Fibroblast of skin of right quadriceps (primary cell): ENCODE results near the gene LIMK1.
A peak's percentile ranks its signal among the peaks of the same experiment; 100 is the strongest.
"Not testable (repeated sequence)": the region's sequence is repeated elsewhere in the genome, so short reads cannot be mapped to it uniquely, and the experiment has no call there.

Experiments used
- DNase-seq: peaks from one replicate; pipeline ENCODE4 v3.0.0-alpha.2; 2013

The LIMK1 gene

DNA sequence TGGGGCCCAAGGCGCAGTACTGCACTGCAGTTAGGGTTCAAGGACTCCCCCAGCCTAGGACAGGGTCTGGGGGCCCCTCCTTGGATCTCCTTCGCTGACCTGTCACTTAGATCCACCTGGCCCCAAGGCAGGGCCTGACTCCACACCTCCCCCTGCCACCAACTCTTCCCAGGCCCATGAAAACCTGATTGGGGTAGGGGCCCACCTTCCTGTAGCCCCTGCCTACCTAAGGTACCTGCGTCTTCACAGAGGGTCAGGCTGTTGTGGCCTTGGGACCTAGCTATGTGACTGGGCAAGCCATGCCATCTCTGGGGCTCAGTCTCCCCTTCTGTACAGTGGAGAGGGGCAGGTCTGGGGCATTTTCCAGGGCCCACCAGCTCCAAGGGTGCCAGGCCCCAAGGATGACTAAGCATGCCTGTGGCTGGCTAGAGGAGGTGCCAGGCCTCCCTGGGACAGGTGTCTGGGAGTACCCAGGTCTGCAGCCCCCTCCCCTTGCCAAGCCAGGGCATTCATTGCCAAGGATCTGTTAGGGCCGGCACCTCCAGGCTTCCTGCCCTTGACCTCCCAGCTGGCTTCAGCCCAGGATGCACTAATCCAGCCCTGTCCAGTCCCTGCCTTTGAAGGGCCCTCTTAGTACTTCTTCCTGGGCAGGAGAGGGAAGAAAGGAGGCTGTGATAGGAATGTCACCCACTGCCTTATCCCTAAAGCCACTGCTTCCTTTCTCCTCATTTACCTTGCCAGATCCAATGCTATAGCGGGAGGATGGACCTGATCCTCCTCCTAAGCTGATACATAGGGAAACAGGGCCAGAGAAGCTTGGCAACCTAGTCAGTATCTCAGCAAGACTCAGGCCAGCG lies 1.3 kb downstream of the LIMK1 start:
- no peak for DNase-seq

DNA sequence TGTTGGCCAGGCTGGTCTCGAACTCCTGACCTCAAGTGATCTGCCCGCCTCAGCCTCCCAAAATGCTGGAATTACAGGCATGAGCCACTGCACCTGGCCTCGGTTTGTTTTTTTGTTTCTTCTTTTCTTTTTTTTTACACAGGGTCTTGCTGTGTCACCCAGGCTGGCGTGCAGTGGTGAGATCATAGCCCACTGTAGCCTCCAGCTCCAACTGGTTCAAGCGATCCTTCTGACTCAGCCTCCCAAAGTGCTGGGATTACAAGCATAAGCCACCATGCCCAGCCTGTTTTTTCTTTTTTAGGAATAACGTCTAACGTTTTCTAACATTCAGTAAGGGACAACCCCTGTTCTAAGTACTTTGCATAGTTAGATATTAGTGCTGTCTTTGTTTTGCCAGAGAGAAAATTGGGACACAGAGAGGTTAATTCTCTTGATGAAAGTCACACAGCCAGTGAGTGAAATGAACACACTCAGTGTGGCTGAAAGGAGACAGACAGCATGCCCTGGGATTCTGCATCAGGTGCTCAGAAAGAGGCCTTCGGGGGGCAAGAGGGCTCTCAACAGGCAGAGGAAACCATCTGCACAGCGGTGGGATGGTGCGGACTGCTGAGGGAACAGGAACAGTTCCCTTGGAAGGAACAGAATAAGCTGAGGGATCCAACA lies 4.3 kb downstream of the LIMK1 start:
- DNase-seq: no peak

DNA sequence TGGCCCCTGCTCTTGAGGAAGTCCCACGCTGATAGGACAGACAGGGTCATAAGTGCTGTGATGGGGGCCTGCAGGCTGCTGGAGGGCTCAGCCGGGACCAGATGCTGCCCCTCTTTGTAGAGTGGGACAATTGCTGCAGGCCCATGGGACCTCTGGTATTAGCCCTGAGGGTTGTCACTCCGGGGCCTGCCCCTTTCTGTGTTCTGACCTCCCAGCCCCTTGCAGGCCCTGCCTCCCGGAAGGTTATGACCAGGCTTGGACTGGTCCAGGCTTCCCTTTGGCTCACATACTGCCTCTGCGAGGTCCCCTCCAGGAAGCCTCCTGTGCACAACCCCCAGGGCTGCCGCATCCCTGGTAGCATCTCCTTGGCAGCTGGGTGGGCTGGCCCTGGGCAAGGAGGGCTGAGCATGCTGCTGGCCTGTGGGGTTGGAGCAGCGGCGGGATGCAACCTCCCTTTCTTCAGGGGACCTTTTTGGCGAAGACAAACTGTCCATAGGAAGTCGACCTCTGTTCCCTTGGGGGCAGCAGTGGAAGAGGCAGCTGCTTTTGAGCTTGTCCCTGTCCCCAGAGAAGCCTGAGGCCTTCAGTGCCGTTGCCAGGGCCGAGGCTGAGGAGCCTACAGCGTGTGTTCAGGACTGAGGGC lies 8.8 kb downstream of the LIMK1 start:
- DNase-seq: no peak

DNA sequence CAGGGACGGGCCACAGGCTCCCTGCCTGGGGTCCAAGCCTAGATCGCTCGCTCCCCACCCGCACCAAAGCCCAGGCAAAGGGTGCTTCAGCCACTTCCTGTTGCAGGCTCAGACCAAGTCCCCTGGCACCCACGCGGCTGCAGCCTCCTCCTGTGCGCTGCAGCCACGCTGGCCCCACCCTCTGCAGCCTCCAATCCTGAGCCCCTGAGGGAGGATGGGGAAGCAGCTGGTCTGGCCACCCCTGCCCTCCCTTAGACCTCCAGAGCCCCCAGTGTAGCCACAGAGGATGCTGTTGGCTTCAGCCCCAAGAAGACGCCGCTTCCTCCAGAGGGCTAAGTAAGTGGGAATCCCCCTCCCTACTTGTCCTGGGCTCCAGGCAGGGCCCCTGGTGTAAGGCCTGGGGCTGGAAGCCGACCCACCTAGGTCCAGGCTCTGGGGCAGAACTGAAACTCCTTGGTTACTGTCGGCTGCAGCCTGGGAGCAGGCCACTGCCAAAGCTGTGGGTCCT lies 9.4 kb downstream of the LIMK1 start:
- DNase-seq: no peak

DNA sequence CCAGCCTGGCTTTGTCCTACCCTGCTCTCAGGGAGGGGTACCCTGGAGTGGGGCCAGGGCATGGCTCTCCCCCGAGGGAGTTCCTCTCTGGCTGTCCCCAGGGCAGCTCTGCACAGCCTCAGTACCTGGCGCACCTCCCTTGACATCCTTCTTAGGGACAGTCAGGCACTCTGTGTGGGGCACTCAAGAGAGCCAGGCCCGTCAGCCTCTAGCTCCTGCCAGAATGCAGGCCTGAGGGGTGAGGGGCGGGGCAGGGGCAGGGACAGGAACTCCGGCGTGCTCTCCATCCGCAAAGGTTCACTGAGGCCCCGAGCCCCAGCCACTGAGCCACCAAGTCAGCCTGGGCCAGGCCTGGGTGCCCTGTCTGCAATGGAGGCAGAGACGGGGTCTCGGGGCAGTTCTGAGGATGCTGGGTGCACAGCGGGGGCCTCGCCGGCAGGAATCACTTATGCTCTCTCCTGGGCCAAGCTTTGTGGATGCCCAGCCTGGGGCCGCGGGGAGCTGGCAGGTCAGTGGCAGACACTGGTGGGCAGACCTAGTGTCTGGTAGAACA lies 10.1 kb downstream of the LIMK1 start:
- DNase-seq: no peak

- DNase-seq: peak; percentile 92
These were observed 10.9 kb downstream of the LIMK1 start for GRCh38 chr7:74094224-74095101.

- no peak for DNase-seq
These were observed 11.5 kb downstream of the LIMK1 start for GRCh38 chr7:74095135-74095534.

DNA sequence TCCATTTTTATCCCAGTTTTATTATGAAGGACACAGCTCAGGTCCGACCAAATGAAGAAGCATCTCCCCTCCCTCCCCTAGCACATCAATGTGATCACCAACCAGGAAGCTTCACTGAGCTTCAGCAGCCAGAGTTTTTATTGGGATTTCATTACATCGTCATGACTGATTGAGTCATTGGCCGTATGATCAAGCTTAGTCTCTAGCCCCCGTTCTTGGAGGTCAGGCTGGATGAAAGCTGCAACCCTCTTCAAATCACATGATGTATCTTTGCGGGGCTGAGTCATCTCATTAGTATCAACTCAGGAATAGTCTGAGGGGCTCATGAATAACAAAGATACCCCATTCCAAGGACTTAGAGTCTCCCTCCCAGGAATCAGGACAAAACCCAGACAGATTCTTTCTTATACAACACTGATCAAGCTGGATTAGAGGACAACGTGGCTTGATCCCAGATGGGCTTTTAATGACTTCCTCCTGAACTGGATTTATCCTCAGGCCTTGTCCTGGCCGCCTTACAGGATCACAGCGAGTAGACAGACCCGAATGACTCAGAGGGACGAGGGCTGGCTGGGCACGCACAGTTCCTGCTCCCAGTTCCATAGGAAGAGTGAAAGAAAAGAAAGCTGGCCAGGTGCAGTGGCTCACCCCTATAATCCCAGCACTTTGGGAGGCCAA lies 14.5 kb downstream of the LIMK1 start:
- DNase-seq: peak; percentile 94

- DNase-seq: no peak
These were observed 15.4 kb downstream of the LIMK1 start for GRCh38 chr7:74099031-74099430.

DNA sequence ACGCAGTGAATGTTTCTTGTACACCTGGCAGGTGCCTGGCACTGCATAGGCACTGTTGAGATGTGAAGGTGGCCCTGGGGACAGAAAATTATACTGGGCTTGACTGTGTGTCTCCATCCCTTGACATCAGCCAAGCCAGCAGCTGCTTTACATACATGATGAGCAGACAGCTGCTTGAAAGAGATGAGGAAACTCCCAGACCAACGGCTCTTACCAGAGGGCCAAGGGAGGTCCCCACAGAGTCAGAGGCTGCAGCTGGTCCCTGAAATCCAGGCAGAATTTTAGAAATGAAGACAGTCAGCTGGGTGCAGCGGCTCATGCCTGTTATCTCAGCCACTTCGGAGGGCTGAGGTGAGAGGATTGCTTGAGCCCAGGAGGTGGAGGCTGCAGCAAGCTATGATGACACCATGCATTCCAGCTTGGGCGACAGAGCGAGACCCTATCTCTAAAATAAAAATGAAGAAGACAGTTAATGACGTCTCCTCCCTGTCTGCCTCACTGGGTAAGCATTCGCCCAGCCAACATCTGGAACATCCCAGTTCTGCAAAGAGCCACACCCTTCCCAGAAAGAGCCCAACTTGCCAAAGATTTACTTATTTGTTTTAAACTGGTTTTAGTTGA lies 17.6 kb downstream of the LIMK1 start:
- no peak for DNase-seq

GRCh38 chr7:74103219-74103772 lies 19.7 kb downstream of the LIMK1 start:
- DNase-seq: no peak

GRCh38 chr7:74104702-74105101 lies 21.1 kb downstream of the LIMK1 start:
- DNase-seq: no peak

- no peak for DNase-seq
These were observed 22.4 kb downstream of the LIMK1 start for GRCh38 chr7:74105992-74106391.

DNA sequence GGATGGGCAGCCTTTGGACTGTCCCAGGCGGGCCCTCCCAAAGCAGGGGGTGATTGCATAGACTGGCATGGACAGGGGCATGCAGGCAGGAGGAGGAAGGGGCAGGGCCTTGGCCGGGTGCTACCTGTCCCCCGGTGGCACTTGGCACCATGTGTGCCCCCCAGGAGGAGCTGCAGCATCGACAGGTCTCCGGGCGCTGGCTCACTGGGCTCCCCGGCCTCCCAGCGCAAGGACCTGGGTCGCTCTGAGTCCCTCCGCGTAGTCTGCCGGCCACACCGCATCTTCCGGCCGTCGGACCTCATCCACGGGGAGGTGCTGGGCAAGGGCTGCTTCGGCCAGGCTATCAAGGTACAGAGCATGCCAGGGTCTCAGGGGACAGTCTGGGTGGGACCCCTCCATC lies 23.2 kb downstream of the LIMK1 start:
- no peak for DNase-seq

GRCh38 chr7:74115326-74115725 lies 31.7 kb downstream of the LIMK1 start:
- no peak for DNase-seq

GRCh38 chr7:74116356-74116755 lies 32.8 kb downstream of the LIMK1 start:
- no peak for DNase-seq

- no peak for DNase-seq
These were observed 36.2 kb downstream of the LIMK1 start for GRCh38 chr7:74119831-74120230.

DNA sequence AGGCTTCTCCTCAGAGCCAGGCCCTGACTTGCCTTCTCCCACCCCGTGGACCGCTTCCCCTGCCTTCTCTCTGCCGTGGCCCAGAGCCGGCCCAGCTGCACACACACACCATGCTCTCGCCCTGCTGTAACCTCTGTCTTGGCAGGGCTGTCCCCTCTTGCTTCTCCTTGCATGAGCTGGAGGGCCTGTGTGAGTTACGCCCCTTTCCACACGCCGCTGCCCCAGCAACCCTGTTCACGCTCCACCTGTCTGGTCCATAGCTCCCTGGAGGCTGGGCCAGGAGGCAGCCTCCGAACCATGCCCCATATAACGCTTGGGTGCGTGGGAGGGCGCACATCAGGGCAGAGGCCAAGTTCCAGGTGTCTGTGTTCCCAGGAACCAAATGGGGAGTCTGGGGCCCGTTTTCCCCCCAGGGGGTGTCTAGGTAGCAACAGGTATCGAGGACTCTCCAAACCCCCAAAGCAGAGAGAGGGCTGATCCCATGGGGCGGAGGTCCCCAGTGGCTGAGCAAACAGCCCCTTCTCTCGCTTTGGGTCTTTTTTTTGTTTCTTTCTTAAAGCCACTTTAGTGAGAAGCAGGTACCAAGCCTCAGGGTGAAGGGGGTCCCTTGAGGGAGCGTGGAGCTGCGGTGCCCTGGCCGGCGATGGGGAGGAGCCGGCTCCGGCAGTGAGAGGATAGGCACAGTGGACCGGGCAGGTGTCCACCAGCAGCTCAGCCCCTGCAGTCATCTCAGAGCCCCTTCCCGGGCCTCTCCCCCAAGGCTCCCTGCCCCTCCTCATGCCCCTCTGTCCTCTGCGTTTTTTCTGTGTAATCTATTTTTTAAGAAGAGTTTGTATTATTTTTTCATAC lies 38.0 kb downstream of the LIMK1 start:
- DNase-seq: no peak

DNA sequence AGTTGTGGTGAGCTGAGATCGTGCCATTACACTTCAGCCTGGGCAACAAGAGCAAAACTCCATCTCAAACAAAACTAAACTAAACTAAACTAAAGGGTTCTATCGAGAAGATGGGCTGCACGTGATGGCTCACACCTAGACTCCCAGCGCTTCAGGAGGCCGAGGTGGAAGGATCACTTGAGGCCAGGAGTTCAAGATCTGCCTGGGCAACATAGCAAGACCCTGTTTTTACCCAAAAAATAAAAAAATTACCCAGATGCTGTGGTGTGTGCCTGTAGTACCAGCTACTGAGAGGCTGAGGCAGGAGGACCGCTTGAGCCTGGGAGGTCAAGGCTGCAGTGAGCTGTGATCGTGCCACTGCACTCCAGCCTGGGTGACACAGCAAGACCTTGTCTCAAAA lies 40.3 kb downstream of the LIMK1 start:
- not testable (repeated sequence) for DNase-seq
